HG03135 (cell line): ENCODE results near the gene PODN.

Experiments used
- ATAC-seq: cut with Tn5 transposase; IDR thresholded peaks from one replicate; pipeline ENCODE4 v1.9.1; 2021; ENCODE audit warnings: mild to moderate bottlenecking, moderate library complexity; ENCODE audit not compliant: unreplicated experiment

Gene PODN

GRCh38 chr1:53050310-53050709 is 11.7 kb upstream of the PODN start:
- no peak for ATAC-seq

- ATAC-seq: no peak
Observed at GRCh38 chr1:53051676-53052075, 10.3 kb upstream of the PODN start.

- no peak for ATAC-seq
Observed at GRCh38 chr1:53057127-53057526, 4.9 kb upstream of the PODN start.

- ATAC-seq: no peak
Observed at GRCh38 chr1:53060579-53060978, 1.4 kb upstream of the PODN start.

- ATAC-seq: no peak
Observed at GRCh38 chr1:53061123-53061858, 722 bp upstream of the PODN start.

- no peak for ATAC-seq
Observed at GRCh38 chr1:53062708-53063591, 937 bp downstream of the PODN start.

GRCh38 chr1:53063744-53064515 is 1.9 kb downstream of the PODN start:
- no peak for ATAC-seq

- no peak for ATAC-seq
Observed at GRCh38 chr1:53065391-53065790, 3.4 kb downstream of the PODN start.

- no peak for ATAC-seq
Observed at GRCh38 chr1:53066488-53066887, 4.5 kb downstream of the PODN start.

- no peak for ATAC-seq
Observed at GRCh38 chr1:53066891-53067738, 5.1 kb downstream of the PODN start.

- no peak for ATAC-seq
Observed at GRCh38 chr1:53067886-53068285, 5.9 kb downstream of the PODN start.

GRCh38 chr1:53068314-53069099 is 6.5 kb downstream of the PODN start:
- ATAC-seq: no peak

GRCh38 chr1:53069265-53069662 is 7.3 kb downstream of the PODN start:
- ATAC-seq: no peak

GRCh38 chr1:53069663-53070327 is 7.8 kb downstream of the PODN start:
- no peak for ATAC-seq

GRCh38 chr1:53070621-53071020 is 8.6 kb downstream of the PODN start:
- ATAC-seq: no peak

GRCh38 chr1:53071167-53071865 is 9.3 kb downstream of the PODN start:
- no peak for ATAC-seq

GRCh38 chr1:53071915-53072314 is 9.9 kb downstream of the PODN start:
- no peak for ATAC-seq

GRCh38 chr1:53073287-53073686 is 11.3 kb downstream of the PODN start:
- no peak for ATAC-seq
